ENCODE data around the gene TPD52L3. TPM values are rescaled to one million over a fixed set of nuclear protein-coding genes. Genes with fewer than 3 reads are reported as not detected.

The TPD52L3 gene
- total and polyA plus RNA-seq, 2 experiments from 2014 or later: not detected

- DNase-seq (ENCODE audit: low read depth in 1 of 2, low spot score in 1 of 2): peak; percentile 64 to 85
- no peaks in the 10 kb centered on the region for H3K4me1 ChIP-seq (ENCODE audit: low read depth)
- H3K36me3 ChIP-seq: no peaks in the 10 kb centered on the region
- H3K27me3 ChIP-seq: no peaks in the 10 kb centered on the region
- no peak overlapping the region for H3K4me3 ChIP-seq
- peak; percentile 76 for TF ChIP-seq CTCF (IDR thresholded peaks at IDR 0.05; ENCODE audit: low read depth, low read length)
- H3K9me3 ChIP-seq (ENCODE audit: low read depth): no peaks in the 10 kb centered on the region
- H3K27ac ChIP-seq: no peak overlapping the region
These were observed 26.0 kb downstream of the TPD52L3 start for GRCh38 chr9:6354072-6354686.

- Histone ChIP-seq H3K9me3 (ENCODE audit: low read depth) (no peaks in the 10 kb centered on the region), H3K27me3 (no peaks in the 10 kb centered on the region), H3K4me1 (ENCODE audit: low read depth) (no peaks in the 10 kb centered on the region), H3K4me3 (no peak overlapping the region), H3K27ac (no peak overlapping the region), H3K36me3 (no peaks in the 10 kb centered on the region)
- TF ChIP-seq CTCF (IDR thresholded peaks at IDR 0.05; ENCODE audit: low read depth, low read length): no peak
- DNase-seq (ENCODE audit: low read depth in 1 of 2, low spot score in 1 of 2): peak in 1 of 2 donors; percentile 52
These were observed 27.6 kb downstream of the TPD52L3 start for GRCh38 chr9:6355728-6356127.

GRCh38 chr9:6356441-6356840 is 28.3 kb downstream of the TPD52L3 start:
- Histone ChIP-seq H3K4me3 (no peak overlapping the region), H3K9me3 (ENCODE audit: low read depth) (no peaks in the 10 kb centered on the region), H3K36me3 (no peaks in the 10 kb centered on the region), H3K4me1 (ENCODE audit: low read depth) (no peaks in the 10 kb centered on the region), H3K27ac (no peak overlapping the region), H3K27me3 (no peaks in the 10 kb centered on the region)
- DNase-seq (ENCODE audit: low read depth in 1 of 2, low spot score in 1 of 2): no peak
- TF ChIP-seq CTCF (IDR thresholded peaks at IDR 0.05; ENCODE audit: low read depth, low read length): no peak

- no peak for DNase-seq (ENCODE audit: low read depth in 1 of 2, low spot score in 1 of 2)
- H3K9me3 ChIP-seq (ENCODE audit: low read depth): no peaks in the 10 kb centered on the region
- no peak for TF ChIP-seq CTCF (IDR thresholded peaks at IDR 0.05; ENCODE audit: low read depth, low read length)
- no peaks in the 10 kb centered on the region for H3K4me1 ChIP-seq (ENCODE audit: low read depth)
- H3K27me3 ChIP-seq: peaks cover 2% of the 10 kb centered on the region
- H3K4me3 ChIP-seq: no peak overlapping the region
- H3K36me3 ChIP-seq: no peaks in the 10 kb centered on the region
- H3K27ac ChIP-seq: no peak overlapping the region
These were observed 28.7 kb downstream of the TPD52L3 start for GRCh38 chr9:6356904-6357303.

GRCh38 chr9:6367128-6367890 is 39.1 kb downstream of the TPD52L3 start:
- TF ChIP-seq CTCF (IDR thresholded peaks at IDR 0.05; ENCODE audit: low read depth, low read length): no peak
- Histone ChIP-seq H3K4me1 (ENCODE audit: low read depth) (no peaks in the 10 kb centered on the region), H3K27me3 (no peaks in the 10 kb centered on the region), H3K9me3 (ENCODE audit: low read depth) (no peaks in the 10 kb centered on the region), H3K27ac (no peak overlapping the region), H3K36me3 (no peaks in the 10 kb centered on the region), H3K4me3 (no peak overlapping the region)
- peak in 1 of 2 donors; percentile 29 for DNase-seq (ENCODE audit: low read depth in 1 of 2, low spot score in 1 of 2)
